Left renal cortex interstitium (tissue), 4 donors: ENCODE data around the gene CACNA1I. TPM values are rescaled to one million over a fixed set of nuclear protein-coding genes. Genes with fewer than 3 reads are reported as not detected.

Experiments
- DNase-seq, 4 donors: peaks; one replicate each; pipeline ENCODE4 v3.0.0-alpha.2; 2013; ENCODE audit warnings: low read depth in 4 of 4, low spot score in 2 of 4, missing footprints in 1 of 4
- polyA plus RNA-seq, 4 donors: library from polyadenylated mRNA; unstranded; fragments of 120-200 nt; gene quantifications; one replicate each; pipeline ENCODE4 v1.2.1, GENCODE V29; 2013; ENCODE audit not compliant: insufficient read length in 4 of 4

Gene CACNA1I
- polyA plus RNA-seq, 4 donors = 0.04 to 0.13 (median 0.06) TPM

- no peak for DNase-seq
These were observed 51.3 kb downstream of the CACNA1I start for GRCh38 chr22:39621826-39622225.

GRCh38 chr22:39622881-39623367, 52.4 kb downstream of the CACNA1I start:
- DNase-seq = no peak

GRCh38 chr22:39623603-39624500, 53.3 kb downstream of the CACNA1I start:
- no peak for DNase-seq

- DNase-seq = no peak
These were observed 53.9 kb downstream of the CACNA1I start for GRCh38 chr22:39624501-39624821.

- DNase-seq = no peak
These were observed 55.3 kb downstream of the CACNA1I start for GRCh38 chr22:39625569-39626537.

- no peak for DNase-seq
These were observed 56.7 kb downstream of the CACNA1I start for GRCh38 chr22:39627208-39627607.

GRCh38 chr22:39627865-39628562, 57.5 kb downstream of the CACNA1I start:
- no peak for DNase-seq

- DNase-seq = no peak
These were observed 58.1 kb downstream of the CACNA1I start for GRCh38 chr22:39628563-39629080.

GRCh38 chr22:39629851-39630250, 59.3 kb downstream of the CACNA1I start:
- DNase-seq = no peak

- DNase-seq = no peak
These were observed 60.2 kb downstream of the CACNA1I start for GRCh38 chr22:39630721-39631120.

GRCh38 chr22:39631381-39632286, 61.1 kb downstream of the CACNA1I start:
- DNase-seq = no peak

- no peak for DNase-seq
These were observed 64.2 kb downstream of the CACNA1I start for GRCh38 chr22:39634530-39635405.

- no peak for DNase-seq
These were observed 65.2 kb downstream of the CACNA1I start for GRCh38 chr22:39635719-39636118.

- DNase-seq = no peak
These were observed 68.4 kb downstream of the CACNA1I start for GRCh38 chr22:39638958-39639357.

GRCh38 chr22:39641660-39642310, 71.2 kb downstream of the CACNA1I start:
- no peak for DNase-seq

GRCh38 chr22:39643311-39644083, 72.9 kb downstream of the CACNA1I start:
- no peak for DNase-seq

- DNase-seq = no peak
These were observed 75.0 kb downstream of the CACNA1I start for GRCh38 chr22:39645532-39645931.
